Superior temporal gyrus (tissue), 1 donor: ENCODE data around the gene SNAP29.
"Not testable (repeated sequence)": the region's sequence is repeated elsewhere in the genome, so short reads cannot be mapped to it uniquely, and the experiment has no call there.

Experiments used
- DNase-seq: peaks from one replicate; pipeline ENCODE4 v3.0.0-alpha.2; 2016; ENCODE audit errors: extremely low spot score

The SNAP29 gene

GRCh38 chr22:20834725-20835124 is 24.1 kb upstream of the SNAP29 start:
- no peak for DNase-seq

GRCh38 chr22:20836987-20837823 is 21.6 kb upstream of the SNAP29 start:
- no peak for DNase-seq

- DNase-seq = not testable (repeated sequence)
These were observed 19.5 kb upstream of the SNAP29 start for GRCh38 chr22:20839354-20839753.

- DNase-seq = no peak
These were observed 18.8 kb upstream of the SNAP29 start for GRCh38 chr22:20839837-20840645.

GRCh38 chr22:20840646-20841371 is 18.0 kb upstream of the SNAP29 start:
- DNase-seq = no peak

DNA sequence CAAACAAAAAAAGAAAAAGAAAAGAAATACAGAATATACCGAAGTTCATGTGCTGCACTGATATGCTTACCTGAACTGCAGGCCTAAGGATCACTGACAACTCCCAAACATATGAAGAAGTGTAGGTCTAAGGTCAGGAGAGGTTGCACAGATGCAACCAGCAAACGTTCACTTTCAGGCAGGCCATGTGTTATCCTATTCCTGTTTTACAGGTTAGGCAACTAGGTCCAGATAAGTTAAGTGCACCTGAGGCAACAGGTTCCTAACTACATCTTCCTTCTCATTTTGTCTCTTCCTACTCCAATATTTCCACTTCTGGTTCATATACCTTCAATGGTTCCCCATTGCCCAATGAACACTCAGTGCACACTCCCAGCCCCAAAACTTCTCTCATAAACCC is 15.3 kb upstream of the SNAP29 start:
- no peak for DNase-seq

DNA sequence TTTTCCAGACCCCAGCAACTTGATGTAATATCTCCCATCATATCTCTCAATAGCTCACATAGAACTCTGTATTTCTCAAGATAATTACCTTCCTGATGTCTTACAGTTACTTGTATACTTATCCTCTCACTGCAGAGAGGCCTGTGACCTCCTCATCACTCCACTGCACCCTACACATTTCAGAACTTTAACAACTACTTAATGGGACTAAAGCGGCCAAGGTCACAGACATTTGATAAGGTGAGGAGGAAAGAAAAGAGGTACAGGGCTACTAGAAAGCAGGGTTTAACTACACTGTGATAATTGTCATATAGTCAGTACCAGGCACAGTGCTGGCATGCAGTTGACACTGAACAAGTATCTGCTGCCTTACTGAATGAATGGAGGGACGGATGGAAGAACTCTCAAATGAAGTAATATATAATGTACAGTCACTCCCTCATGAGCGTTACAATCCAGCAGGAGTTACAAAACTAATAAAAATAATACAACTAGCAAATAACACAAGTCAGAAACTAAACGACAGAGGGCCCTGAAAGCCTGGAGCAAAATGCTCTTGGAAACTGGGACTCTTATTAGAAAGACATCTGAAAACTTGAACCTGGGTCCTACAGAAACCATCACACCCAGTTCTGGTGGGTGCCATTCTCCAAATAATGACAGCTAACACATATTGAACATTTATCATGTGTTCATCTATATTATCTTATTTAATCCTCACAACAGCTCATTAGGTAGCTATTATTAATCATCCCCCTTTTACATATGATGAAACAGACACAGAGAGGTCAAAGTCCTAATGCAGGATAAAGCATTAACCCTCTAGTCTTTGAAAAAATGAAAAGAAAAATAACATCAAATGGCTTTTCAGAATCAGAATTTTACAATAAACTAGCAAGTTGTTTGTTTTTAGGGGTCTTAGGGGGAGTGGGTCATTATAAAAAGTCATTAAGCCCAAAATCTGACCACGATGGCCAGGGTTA is 14.5 kb upstream of the SNAP29 start:
- no peak for DNase-seq

- no peak for DNase-seq
These were observed 11.4 kb upstream of the SNAP29 start for GRCh38 chr22:20847318-20847822.

DNA sequence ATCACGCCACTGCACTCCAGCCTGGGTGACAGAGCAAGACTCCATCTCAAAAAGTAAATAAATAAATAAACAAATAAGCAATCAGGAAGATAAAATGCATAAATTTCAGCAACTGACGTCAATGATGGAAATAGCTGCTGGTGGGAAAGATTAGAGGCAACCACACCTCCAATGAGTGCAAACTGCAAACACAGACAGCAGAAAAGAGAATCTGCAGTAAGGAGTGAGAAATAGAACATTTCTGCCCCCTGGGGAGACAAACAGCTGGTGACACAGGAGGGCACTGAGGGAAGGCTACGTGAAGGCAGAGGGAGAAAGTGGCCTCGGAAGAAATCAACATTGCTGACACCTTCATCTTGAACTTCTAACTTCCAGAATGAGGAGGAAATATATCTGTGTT is 6.7 kb upstream of the SNAP29 start:
- DNase-seq = no peak

DNA sequence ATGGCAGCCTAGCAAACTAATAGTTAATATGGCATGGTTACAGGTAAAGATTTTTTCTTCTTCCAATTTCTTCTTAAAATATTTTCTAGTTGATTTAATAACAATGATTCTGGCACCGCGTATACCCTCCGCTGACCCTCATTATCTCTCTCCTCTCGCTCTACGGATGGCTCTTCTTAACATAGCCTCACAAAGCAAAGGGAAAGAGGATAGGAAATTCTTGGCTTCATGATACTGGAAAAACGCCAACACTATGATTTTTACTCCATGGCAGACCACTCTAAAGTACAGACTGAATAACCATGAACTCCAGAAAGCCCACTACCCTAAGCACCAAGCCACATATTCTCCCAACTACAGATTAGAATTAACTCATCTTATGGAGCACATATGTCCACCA is 6.3 kb upstream of the SNAP29 start:
- no peak for DNase-seq

GRCh38 chr22:20853236-20853660 is 5.6 kb upstream of the SNAP29 start:
- DNase-seq = no peak

GRCh38 chr22:20857247-20857643 is 1.6 kb upstream of the SNAP29 start:
- no peak for DNase-seq

DNA sequence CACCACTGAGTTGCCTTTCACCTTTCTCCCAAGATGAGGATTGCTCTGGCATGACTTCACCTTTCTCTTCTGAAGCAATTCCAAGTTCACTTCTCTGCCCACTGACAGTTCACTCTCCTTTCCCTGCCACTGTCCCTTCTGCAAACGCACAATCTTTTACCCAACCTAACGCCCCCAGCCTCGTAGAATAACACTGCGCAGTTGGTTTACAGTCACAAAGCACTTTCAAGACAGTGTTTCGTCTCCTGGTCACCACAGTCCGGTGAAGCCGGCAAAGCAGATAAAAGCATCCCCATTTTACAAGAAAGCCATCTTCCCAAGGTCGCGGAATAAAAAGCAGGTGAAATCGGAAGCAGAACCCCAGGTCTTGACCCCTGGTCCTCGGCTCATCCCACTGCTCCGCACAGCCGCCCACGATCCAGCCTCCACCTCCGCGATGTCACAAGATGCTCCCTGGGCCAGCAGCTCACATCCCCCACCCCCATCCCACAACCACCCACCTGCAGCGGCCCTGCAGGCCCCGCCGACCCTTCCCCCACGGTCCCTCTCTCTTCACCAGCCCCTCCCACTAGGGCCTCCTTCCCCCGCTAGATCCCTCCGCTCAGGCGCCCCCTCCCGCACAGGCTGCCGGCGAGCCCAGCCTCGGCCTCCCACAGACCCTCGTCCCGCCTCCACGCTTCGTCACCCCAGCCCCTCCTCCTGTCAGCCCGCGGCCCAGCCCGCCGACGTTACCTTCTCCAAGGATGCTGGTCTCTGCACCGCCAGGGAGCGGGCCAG is 781 bp upstream of the SNAP29 start:
- DNase-seq = no peak

- no peak for DNase-seq
These were observed 808 bp downstream of the SNAP29 start for GRCh38 chr22:20859615-20860014.

DNA sequence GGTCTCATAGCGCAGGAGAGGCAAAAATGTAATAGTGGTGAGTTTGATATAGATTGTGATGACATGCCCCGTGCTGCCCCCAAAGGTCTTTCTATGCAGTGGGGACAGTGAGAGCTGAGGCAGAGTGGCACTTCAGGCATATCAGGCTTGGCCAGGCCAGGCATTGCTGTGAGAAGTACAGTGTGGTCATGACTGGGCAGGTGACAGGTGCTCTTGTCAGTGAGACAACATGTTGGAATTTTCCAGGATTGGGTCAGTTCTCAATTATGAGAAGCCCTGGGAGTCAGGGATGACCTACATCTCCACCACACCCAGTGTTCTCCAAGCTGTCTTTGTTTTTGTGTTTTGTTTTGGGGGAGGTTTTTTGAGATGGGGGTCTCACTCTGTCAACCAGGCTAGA is 3.7 kb downstream of the SNAP29 start:
- DNase-seq = no peak

GRCh38 chr22:20863366-20863765 is 4.6 kb downstream of the SNAP29 start:
- DNase-seq = no peak

DNA sequence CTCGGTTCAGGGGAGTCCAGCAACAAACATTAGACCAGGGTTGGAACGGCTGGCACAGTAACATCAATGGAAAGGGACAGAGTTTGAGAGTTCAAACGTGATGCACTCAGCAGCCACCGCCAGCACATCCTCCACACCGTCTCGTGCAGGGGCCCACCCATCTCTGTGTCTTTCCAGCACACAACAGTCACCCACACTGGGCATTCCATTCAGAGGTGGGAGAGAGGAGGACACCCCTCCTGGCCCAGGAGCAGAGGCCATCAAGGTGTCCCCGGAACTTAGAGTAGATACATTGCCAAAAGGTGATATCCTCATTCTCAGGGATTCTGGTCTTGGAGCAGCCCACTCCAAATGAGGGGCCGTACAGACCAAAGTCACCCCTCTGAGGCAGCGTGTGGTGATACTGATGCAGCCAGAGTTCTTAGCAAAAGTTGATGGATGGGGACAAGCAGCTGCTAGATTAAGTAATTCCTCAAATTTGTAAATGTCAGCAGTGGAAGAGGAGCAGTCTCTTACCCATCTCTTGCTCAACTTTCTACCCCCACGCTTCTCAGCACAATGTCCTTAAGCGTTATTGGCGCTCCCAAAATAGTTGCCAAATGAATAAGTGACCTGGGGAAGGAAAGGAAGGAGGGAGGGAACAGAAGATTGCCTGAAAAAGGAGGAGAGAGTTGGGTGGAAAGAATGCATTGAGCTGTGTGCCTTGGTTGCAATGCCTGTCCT is 5.5 kb downstream of the SNAP29 start:
- DNase-seq = no peak

- DNase-seq = no peak
These were observed 6.5 kb downstream of the SNAP29 start for GRCh38 chr22:20865331-20865730.

- no peak for DNase-seq
These were observed 7.2 kb downstream of the SNAP29 start for GRCh38 chr22:20865875-20866445.
